OCI-LY7 (cell line): Measurements from ENCODE around the gene PIEZO2. TPM values are rescaled to one million over a fixed set of nuclear protein-coding genes. Genes with fewer than 3 reads are reported as not detected.

ENCODE experiments used
- BruUV-seq: library from RNA; stranded (reverse); fragments of 400-500 nt; replicated peaks from 2 replicates; lab custom pipeline; 2021; lab: Mats Ljungman, UMichigan
- CTCF ChIA-PET: fragments of 300-600 bp; sonication (Branson Sonifier 250); formaldehyde crosslinking; loops from one replicate; lab custom pipeline; 2022; ENCODE audit warnings: antibody characterized with exemption; ENCODE audit not compliant: unreplicated experiment; lab: Charles Lee
- POLR2A ChIA-PET: fragments of 300-600 bp; sonication (Branson Sonifier 250); formaldehyde crosslinking; loops from one replicate; lab custom pipeline; 2022; ENCODE audit warnings: antibody characterized with exemption; lab: Charles Lee
- DNase-seq: peaks from one replicate; pipeline ENCODE4 v3.0.0-alpha.2; 2015; ENCODE audit warnings: low spot score
- H2AFZ ChIP-seq: fragments of 200-600 bp; sonication (generic), shearing (Covaris generic); 2 replicates; pipeline ENCODE4 v1.6.1; 2014; ENCODE audit warnings: mild to moderate bottlenecking, antibody characterized with exemption, low read length, moderate library complexity
- H3K27ac ChIP-seq: fragments of 200-600 bp; sonication (generic); 2 replicates; pipeline ENCODE4 v1.5.1; 2014; ENCODE audit warnings: mixed run types, low read depth, mild to moderate bottlenecking, moderate library complexity, low read length, inconsistent platforms; ENCODE audit not compliant: poor library complexity, severe bottlenecking
- H3K36me3 ChIP-seq: fragments of 200-600 bp; sonication (generic); 2 replicates; pipeline ENCODE4 v1.6.1; 2014; ENCODE audit warnings: mild to moderate bottlenecking, antibody characterized with exemption, low read length, moderate library complexity, mixed read lengths; ENCODE audit not compliant: insufficient read depth
- H3K4me1 ChIP-seq: fragments of 200-600 bp; sonication (generic); 2 replicates; pipeline ENCODE4 v1.5.1; 2014; ENCODE audit warnings: mild to moderate bottlenecking, low read length; ENCODE audit not compliant: insufficient read depth, poor library complexity, severe bottlenecking
- H3K4me2 ChIP-seq: fragments of 200-600 bp; sonication (generic); 2 replicates; pipeline ENCODE4 v1.6.1; 2014; ENCODE audit warnings: mild to moderate bottlenecking, low read length
- H3K4me3 ChIP-seq: fragments of 200-600 bp; sonication (generic); 2 replicates; pipeline ENCODE4 v1.5.1; 2014; ENCODE audit warnings: mild to moderate bottlenecking, low read depth, low read length; ENCODE audit not compliant: poor library complexity, severe bottlenecking
- H3K79me2 ChIP-seq: fragments of 200-600 bp; sonication (generic); 2 replicates; pipeline ENCODE4 v1.6.1; 2016; ENCODE audit warnings: low read depth, mild to moderate bottlenecking, low read length, moderate library complexity, mixed read lengths; ENCODE audit not compliant: insufficient read depth
- H3K9me2 ChIP-seq: fragments of 200-600 bp; sonication (generic); 2 replicates; pipeline ENCODE4 v1.6.1; 2016; ENCODE audit warnings: mild to moderate bottlenecking, low read length, mixed read lengths; ENCODE audit not compliant: insufficient read depth
- H3K9me3 ChIP-seq: fragments of 200-600 bp; sonication (generic); 2 replicates; pipeline ENCODE4 v1.6.1; 2014; ENCODE audit warnings: mild to moderate bottlenecking, mixed run types, low read length, mixed read lengths
- H4K20me1 ChIP-seq: fragments of 200-600 bp; sonication (generic); 2 replicates; pipeline ENCODE4 v1.6.1; 2014; ENCODE audit warnings: mild to moderate bottlenecking, antibody characterized with exemption, low read length, moderate library complexity, mixed read lengths; ENCODE audit not compliant: insufficient read depth
- EZH2phosphoT487 ChIP-seq: fragments of 200-600 bp; sonication (generic); IDR thresholded peaks from 2 replicates; pipeline ENCODE4 v1.6.1; 2018; ENCODE audit warnings: low read depth, borderline replicate concordance, mild to moderate bottlenecking, mixed run types, antibody characterized with exemption, low read length, moderate library complexity, mixed read lengths
- intact Hi-C: fragments of 100-400 bp; cut with micrococcal nuclease; formaldehyde crosslinking; loops from one replicate; pipeline ENCODE4 v1.10.0; 2022; ENCODE audit not compliant: unreplicated experiment
- total RNA-seq, 2 experiments: library from RNA; depleted of rRNA in 1 of 2; stranded (reverse); fragments of >200 nt in 1 of 2; shearing (Covaris generic) in 1 of 2; gene quantifications; 2 replicates each; pipeline ENCODE4 v1.2.3, GENCODE V29; 2014 to 2022
- TF ChIP-seq, protein P1 (sequence below): fragments of 200-600 bp; sonication (generic); conservative IDR thresholded peaks from 2 replicates; pipeline ENCODE4 v1.5.1; 2014; ENCODE audit warnings: mild to moderate bottlenecking, antibody characterized with exemption, low read length, moderate library complexity, mixed read lengths

Gene PIEZO2
- total RNA-seq, 2 experiments from 2014 or later = 0.95 to 3.3 TPM

- Histone ChIP-seq H3K27ac (no peak overlapping the region), H3K4me1 (no peaks in the 10 kb centered on the region), H3K9me2 (no peaks in the 10 kb centered on the region), H3K36me3 (no peaks in the 10 kb centered on the region), H3K4me3 (no peak overlapping the region), H3K79me2 (no peaks in the 10 kb centered on the region), H3K9me3 (no peaks in the 10 kb centered on the region), H2AFZ (no peak overlapping the region), H3K4me2 (no peak overlapping the region), H4K20me1 (no peaks in the 10 kb centered on the region)
- DNase-seq = no peak
- TF ChIP-seq EZH2phosphoT487 = no peak
- TF ChIP-seq, protein P1, sequence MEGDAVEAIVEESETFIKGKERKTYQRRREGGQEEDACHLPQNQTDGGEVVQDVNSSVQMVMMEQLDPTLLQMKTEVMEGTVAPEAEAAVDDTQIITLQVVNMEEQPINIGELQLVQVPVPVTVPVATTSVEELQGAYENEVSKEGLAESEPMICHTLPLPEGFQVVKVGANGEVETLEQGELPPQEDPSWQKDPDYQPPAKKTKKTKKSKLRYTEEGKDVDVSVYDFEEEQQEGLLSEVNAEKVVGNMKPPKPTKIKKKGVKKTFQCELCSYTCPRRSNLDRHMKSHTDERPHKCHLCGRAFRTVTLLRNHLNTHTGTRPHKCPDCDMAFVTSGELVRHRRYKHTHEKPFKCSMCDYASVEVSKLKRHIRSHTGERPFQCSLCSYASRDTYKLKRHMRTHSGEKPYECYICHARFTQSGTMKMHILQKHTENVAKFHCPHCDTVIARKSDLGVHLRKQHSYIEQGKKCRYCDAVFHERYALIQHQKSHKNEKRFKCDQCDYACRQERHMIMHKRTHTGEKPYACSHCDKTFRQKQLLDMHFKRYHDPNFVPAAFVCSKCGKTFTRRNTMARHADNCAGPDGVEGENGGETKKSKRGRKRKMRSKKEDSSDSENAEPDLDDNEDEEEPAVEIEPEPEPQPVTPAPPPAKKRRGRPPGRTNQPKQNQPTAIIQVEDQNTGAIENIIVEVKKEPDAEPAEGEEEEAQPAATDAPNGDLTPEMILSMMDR = no peak
- ChIA-PET CTCF (no interaction called here), POLR2A (interaction anchor here (0.6 kb wide), 1 partner anchor 218 kb away, joined by 3 read pairs; no protein-coding TSS in a partner anchor)
- BruUV-seq = no TSS peak
- intact Hi-C loops = no loop called here
Observed at GRCh38 chr18:11066038-11066437, 83.3 kb downstream of the PIEZO2 start.

DNA sequence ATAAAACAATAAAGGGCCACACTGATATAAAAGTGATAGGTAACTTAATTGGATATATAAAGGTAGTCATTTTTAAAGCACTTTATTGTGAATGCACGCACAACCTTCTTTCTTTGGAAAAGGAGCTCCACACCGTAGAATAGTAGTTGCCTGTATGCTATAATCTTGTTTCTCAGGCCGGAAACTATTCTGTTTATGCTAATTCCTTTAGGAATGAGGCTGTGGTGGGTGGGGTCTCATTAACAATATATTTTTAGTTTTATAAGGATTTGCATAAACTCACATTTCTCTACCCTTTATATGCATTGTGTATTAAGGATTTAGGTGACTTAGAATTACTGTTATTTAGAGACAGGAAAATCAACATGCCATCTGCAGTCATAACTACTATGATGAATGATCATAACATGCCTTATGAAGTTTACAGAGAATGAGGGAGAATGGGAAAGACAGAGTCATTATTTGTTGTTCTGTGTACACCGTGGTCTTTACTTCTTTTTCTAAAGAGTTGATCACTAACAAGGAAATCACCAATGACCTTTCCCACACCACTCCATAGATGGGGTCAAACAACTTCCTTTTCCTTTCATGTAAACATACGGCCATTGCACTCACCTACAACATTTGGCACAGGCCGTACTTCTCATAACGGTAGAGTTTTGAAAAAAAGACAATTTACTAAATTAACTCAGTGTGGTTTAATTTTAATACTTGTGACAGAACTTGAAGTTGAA lies 84.5 kb downstream of the PIEZO2 start:
- no peak overlapping the region for H2AFZ ChIP-seq
- POLR2A ChIA-PET = no interaction called here
- H3K4me2 ChIP-seq = no peak overlapping the region
- H3K79me2 ChIP-seq = no peaks in the 10 kb centered on the region
- TF ChIP-seq, protein P1 = no peak
- no peak for TF ChIP-seq EZH2phosphoT487
- no peak overlapping the region for H3K4me3 ChIP-seq
- DNase-seq = no peak
- H3K9me3 ChIP-seq = no peaks in the 10 kb centered on the region
- no peak overlapping the region for H3K27ac ChIP-seq
- H3K9me2 ChIP-seq = no peaks in the 10 kb centered on the region
- H3K36me3 ChIP-seq = no peaks in the 10 kb centered on the region
- H3K4me1 ChIP-seq = no peaks in the 10 kb centered on the region
- CTCF ChIA-PET = no interaction called here
- no TSS peak for BruUV-seq
- no peaks in the 10 kb centered on the region for H4K20me1 ChIP-seq
- intact Hi-C loops = no loop called here

- intact Hi-C loops = no loop called here
- no TSS peak for BruUV-seq
- Histone ChIP-seq H3K9me2 (no peaks in the 10 kb centered on the region), H3K79me2 (no peaks in the 10 kb centered on the region), H2AFZ (no peak overlapping the region), H3K36me3 (no peaks in the 10 kb centered on the region), H3K4me1 (no peaks in the 10 kb centered on the region), H3K4me2 (no peak overlapping the region), H3K9me3 (no peaks in the 10 kb centered on the region), H3K4me3 (no peak overlapping the region), H3K27ac (no peak overlapping the region), H4K20me1 (no peaks in the 10 kb centered on the region)
- no peak for TF ChIP-seq EZH2phosphoT487
- TF ChIP-seq, protein P1 = no peak
- DNase-seq = no peak
- ChIA-PET POLR2A (no interaction called here), CTCF (no interaction called here)
Observed at GRCh38 chr18:11064106-11064505, 85.3 kb downstream of the PIEZO2 start.
